SH-SY5Y (cell line): ENCODE data around the gene KCNQ5.

Experiments used
- GATA2 ChIP-seq: IDR thresholded peaks from 2 replicates; pipeline ENCODE4 v1.6.1; 2011; ENCODE audit warnings: mild to moderate bottlenecking, low read depth, low read length
- GATA3 ChIP-seq: IDR thresholded peaks from 2 replicates; pipeline ENCODE4 v1.6.1; 2011; ENCODE audit warnings: low read depth, mild to moderate bottlenecking, low read length, moderate library complexity

KCNQ5 gene

GRCh38 chr6:73234733-73235132 is 612.9 kb downstream of the KCNQ5 start:
- no peak for TF ChIP-seq GATA2
- no peak for TF ChIP-seq GATA3

GRCh38 chr6:73236144-73236750 is 614.4 kb downstream of the KCNQ5 start:
- no peak for TF ChIP-seq GATA2
- no peak for TF ChIP-seq GATA3

GRCh38 chr6:73240730-73241129 is 618.9 kb downstream of the KCNQ5 start:
- TF ChIP-seq GATA3 = no peak
- TF ChIP-seq GATA2 = no peak

GRCh38 chr6:73242001-73242400 is 620.1 kb downstream of the KCNQ5 start:
- TF ChIP-seq GATA2 = no peak
- TF ChIP-seq GATA3 = no peak
